GM21360 (cell line): ENCODE measurements around the gene GLRX5.
A peak's percentile ranks its signal among the peaks of the same experiment; 100 is the strongest.

Experiments
- ATAC-seq: cut with Tn5 transposase; IDR thresholded peaks from one replicate; pipeline ENCODE4 v1.9.1; 2021; ENCODE audit warnings: mild to moderate bottlenecking, moderate library complexity; ENCODE audit not compliant: unreplicated experiment

The GLRX5 gene

DNA sequence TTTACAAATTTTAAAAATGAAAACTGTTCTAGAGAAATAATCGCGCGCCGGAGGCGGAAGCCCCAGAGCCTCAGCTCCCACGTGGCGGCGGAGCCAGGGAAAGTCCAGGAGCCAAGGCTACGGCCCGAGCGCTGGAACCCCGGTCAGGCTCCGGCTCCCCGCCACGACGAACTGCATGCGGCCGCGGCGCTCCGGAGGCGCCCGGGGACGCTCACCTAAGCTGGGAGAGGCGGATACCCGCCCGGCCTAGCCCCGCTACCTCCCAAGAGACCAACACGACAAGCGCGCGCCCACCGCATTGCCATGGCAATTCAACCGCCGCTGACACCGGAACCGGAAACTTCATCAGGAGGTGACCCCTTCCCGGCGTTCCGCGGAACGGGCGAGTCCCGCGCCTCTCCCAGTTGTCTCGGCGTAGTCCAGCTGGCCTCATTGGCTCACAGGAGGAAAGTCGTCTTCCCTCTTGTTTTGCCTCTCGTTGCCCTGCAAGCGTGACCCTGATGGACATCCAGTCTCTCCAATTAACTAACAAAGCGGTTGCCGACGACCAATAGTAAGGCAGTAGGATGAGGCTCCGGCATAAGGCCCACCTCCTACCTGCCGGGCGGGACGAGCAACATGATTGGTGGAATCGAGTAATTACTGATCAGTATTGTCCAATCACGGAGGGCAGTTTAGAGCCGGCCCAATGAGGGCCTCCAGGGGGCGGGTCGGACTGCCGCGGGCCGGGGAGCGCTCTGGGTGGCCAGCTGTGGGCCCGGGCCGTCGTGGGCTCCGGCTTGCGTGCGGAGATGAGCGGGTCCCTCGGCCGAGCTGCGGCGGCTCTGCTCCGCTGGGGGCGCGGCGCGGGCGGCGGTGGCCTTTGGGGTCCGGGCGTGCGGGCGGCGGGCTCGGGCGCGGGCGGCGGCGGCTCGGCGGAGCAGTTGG is at the start of gene GLRX5:
Gene GLRX5 (plus strand): TSS at position 752 of the 927 bp plus-strand sequence. CDS start 40 bp downstream, at position 792.
- ATAC-seq: peak; percentile 94

DNA sequence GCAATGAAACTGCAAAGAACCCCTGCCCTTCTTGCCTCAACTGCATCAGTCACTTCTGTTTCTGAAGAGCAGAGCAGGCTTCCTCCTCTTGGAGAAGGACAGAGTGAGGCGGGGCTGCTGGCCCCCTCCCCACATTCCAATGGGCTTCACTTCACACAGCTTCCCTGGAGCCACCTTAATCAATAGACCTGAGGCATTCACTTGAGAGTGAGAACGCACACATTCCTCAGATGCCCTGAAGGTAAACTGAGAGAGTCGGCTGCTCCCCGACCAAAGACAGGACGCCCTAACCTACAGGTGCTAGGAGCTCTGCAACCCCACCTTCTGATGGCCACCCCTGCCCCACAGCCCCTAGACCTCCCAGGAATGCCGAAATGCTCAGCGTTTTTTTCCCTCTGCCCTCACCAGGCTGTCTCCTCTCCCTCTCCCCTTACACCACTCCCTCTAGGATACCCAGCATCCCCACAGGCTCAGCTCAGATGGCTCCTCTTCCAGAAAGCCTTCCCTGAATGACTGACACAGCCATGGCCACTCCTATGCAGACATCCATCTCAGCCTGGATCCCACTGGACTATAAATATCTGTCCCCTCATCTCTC is 49.5 kb upstream of the GLRX5 start:
- no peak for ATAC-seq

DNA sequence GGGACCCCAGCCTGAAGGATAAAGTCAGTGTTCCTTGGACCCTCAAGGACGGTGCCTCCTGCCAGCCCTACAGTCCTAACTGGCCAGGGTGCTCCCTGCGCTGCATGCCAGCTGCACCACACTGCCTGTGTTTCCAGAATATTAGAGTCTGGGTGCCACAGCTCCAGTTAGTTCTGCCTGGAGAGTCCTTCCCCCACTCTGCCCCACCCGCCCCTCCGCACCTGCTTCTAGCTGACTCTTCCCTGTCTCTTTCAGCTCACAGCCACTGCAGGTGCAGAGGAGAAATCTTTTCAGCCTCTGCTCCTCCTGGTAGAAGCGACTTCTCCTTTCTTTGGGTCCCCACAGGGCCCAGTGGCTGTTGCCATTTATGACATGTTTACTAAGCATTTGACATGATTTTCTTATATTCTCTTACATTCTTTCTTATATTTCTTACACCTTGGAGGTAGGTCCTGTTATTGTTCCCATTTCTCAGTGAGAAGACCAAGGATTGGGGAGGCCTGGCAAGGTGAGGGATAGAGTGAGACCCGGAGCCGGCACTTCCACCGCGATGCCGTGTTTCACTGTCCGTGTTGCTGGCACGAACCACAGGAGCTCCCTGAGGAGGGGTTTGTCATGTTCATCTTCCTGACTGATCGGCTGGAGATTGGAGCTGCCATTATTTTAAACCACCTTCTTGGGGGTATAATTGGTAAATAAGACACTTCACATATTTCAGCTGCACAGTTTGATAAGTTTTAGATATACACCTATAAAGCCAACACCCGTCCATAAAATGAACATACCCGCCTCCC is 47.8 kb upstream of the GLRX5 start:
- ATAC-seq: no peak

DNA sequence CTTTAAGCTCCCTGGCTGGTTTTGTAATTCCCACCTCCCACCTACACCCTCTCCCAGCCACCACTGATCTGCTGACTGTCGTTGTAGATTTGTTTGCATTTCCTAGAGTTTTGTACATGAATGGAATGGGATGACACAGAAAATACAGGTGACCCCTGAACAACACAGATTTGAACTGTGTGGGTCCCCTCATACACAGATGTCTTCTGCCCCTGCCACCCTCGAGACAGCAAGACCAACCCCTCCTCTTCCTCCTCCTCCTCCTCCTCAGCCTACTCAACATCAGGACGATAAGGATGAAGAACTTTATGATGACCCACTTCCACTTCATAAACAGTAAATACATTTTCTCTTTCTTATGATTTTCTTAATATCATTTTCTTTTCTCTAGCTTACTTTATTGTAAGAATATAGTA is 47.2 kb upstream of the GLRX5 start:
- ATAC-seq: no peak

DNA sequence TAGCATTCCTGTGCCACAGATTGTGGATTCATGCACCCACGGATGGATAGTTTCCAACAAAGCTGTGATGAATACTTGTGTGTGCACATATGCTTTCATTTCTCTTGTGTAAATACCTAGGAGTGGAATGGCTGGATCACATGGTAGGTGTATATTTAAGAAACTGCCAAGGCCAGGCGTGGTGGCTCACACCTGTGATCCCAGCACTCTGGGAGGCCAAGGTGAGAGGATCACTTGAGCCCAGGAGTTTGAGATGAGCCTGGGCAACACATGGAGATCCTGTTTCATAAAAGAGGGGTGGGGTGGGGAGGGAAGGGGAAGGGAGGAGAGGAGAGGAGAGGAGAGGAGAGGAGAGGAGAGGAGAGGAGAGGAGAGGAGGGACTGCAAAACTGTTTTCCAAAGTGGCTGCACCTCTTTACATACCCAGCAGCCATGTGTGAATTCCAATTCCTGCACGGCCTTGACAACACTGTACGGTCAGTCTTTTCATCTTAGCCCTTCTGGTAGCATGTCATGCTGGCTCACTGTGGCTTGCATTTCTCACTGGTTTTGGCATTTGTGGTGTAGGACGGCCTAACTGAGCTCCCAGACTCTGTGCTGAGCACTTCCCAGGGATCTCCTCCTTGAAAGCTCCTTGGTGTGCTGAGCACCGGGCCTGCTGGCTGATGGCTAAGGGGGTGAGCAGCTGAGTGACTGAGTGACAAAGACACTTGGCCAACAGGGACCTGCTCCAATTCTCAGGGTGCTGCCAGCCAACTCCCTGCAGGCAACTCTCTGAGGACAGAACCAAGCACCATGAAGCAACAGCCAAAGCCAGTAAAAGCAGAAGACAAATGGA is 46.3 kb upstream of the GLRX5 start:
- no peak for ATAC-seq

DNA sequence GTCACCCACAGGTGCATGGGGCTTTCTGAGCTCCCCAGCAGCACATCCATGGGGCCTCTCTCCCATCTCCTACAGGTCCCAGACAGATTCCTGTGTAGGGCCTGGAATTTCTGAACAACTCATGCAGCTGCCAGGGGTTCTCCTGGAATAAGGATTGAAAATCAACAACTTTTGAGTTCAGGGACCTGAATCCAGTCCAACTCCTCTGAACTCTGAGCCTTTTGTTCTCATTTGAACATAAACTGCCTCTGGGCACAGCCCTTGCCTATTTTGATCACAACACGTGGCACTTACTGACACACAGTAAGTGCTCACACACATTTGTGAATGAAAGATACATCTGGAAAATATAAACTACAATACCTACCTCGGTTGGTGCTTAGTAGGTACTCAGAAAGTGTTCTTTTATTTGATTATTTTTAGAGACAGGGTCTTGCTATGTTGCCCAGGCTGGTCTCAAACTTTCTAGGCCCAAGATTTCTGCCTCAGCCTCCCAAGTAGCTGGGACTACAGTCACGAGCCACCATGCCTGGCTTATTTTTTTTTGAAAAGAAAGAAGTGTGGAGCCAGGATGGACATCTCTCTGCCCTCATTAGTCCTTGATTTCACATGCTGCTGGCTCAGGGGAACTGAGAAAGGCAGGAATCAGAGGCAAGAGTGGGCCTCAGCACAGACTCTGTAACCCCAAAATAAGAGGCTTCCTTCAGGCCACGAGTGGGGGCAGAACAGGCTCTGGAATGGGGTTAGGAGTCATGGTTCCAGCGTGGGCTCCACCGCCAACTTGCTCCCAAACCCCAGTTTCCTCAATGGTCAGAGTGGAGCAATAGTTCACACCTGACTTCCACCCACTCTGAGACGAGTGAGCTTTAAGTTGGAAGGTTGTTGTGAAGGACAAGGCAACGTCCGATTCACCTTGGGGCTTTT is 45.4 kb upstream of the GLRX5 start:
- ATAC-seq: no peak

GRCh38 chr14:95490138-95490509 is 44.7 kb upstream of the GLRX5 start:
- no peak for ATAC-seq

GRCh38 chr14:95490727-95491451 is 44.0 kb upstream of the GLRX5 start:
- no peak for ATAC-seq

DNA sequence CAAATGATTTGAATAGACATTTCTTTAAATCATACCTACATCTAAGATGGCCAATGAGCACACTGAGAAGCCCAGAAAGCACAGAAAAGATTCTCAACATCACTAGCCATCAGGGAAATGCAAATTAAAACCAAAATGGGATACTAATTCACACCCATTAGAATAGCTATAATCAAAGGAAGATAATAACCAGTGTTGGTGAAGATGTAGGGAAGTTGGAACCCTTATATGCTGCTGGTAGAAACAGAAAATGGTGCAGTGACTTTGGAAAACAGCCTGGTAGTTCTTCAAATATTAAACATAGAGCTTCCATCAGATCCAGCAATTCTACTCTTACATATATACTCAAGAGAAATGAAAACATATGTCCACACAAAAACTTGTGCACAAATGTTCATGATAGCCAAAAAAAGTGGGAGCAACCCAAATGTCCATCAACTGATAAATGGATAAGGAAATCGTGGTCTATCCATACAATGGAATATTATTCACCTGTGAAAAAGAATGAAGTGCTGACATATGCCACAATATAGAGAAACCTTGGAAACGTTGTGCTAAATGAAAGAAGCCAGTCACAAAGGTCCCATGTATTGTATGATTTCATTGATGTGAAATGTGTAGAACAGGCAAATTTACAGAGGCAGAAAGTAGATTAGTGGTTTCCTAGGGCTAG is 42.8 kb upstream of the GLRX5 start:
- no peak for ATAC-seq

- ATAC-seq: no peak
These were observed 41.3 kb upstream of the GLRX5 start for GRCh38 chr14:95493503-95493902.

- no peak for ATAC-seq
These were observed 40.9 kb upstream of the GLRX5 start for GRCh38 chr14:95493976-95494375.

DNA sequence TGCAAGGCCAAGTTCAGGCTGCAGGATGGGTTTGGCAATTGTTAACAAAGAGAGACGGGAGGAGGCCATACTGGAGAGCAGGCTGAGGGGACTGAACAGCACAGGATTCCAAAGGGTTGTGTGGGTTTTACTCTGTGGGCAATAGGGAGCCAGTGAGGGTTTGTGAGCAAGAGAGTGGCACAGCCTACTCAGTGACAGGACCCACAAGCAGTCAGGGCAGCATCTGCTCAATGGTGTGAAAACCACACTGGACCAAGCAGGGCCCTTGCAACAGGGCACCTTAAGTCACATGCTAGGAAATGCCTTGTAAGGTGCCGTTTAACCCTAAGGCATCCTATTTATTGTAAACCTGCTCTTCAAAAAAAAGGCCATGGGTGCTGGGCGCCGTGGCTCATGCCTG is 40.4 kb upstream of the GLRX5 start:
- no peak for ATAC-seq

DNA sequence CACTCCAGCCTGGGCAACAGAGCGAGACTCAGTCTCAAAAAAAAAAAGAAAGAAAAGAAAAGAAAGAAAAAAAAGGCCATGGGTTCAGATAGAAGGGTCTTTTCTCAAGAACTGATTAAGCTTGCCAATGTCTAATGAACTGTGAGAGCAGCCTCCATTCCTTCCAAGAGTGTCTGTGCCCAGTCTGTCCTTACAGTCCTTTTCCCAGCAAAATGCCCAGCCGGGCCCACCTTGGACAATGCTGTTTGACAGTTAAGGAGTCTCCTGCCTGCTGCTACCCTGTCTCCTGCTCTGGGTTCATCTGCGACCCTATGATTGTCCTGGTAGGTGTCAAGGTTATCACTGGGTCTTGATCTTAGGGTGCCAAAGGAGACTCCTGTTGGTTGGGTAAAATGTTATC is 39.8 kb upstream of the GLRX5 start:
- no peak for ATAC-seq

- ATAC-seq: peak; percentile 82
These were observed 39.3 kb upstream of the GLRX5 start for GRCh38 chr14:95495538-95496025.

DNA sequence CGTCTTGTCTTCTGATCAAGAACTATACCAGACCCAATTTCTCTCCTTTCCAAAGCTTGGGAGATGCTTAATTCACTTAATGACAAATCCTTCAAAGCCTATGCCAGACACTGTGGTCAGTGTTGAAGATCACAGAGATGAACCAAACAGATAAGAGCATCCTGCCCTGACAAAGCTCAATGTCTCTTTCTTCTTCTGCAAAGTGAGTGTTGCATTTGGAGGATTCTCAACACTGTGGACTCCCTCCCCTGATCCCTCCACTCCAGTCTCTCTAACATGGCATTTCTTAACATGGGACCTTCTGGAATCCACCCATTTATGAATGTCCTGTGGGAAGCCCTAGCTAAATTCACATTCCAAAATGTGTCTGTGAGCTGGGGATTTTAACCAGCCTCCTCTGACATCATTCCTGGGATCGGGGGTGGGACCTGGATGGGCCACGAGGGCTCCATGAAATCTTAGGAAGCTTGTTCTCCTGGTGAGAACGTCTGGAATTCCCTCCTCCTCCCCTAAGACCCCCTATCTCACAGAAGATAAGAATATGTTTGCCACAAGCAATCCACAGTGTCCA is 38.7 kb upstream of the GLRX5 start:
- peak; percentile 7 for ATAC-seq

DNA sequence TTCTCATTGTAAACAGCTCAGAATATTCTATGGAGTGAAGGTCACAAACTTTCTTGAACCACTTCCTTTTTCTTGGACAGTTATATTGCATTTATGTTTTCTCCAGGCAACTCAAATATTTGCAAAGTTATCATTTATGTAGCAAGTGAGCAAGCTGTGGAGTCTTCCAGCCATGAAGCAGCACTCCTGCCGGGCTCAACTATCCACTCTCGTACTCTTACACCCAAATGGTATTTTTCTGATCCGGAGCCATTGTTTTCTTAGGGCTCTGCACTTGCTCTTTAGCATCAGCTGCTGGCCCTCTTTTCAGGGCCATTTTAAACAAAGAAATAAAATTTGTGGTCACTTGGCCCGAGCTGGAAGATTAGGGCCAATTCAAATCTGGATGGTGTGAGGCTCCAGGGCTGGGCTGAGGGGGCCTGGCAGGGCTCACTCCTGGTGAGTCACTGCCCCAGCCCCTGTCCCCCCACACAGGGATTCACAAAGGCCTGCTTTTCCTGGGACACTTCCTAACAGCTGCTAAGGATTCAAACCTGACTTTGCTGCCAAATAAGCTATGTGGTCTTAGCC is 38.1 kb upstream of the GLRX5 start:
- no peak for ATAC-seq

DNA sequence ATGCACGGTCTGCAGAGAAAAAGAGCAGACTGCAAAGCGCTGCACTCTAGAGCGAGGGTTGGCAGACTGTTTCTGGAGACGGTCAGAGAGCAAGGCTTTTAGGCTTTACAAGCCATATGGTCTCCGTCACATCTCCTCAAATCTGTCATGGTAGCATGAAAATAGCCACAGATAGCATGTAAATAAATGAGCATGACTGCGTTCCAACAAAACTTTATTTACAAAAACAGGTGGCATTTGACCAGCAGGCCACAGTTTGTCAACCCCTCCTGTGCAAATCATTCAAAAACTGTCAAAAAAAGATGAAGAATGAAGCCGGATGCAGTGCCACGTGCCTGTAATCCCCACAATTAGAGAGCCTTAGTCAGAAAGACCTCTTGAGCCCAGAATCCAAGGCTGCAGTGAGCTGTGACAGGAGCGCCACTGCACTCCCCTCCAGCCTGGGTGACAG is 37.3 kb upstream of the GLRX5 start:
- no peak for ATAC-seq
